CD8-positive, alpha-beta memory T cell (primary cell): ENCODE results near the gene CACNA1D. TPM values are rescaled to one million over a fixed set of nuclear protein-coding genes. Genes with fewer than 3 reads are reported as not detected.
A peak's percentile ranks its signal among the peaks of the same experiment; 100 is the strongest.

Source experiments
- CTCF ChIA-PET: fragments of 350-600 bp; sonication (Branson Sonifier 250); formaldehyde crosslinking; loops from one replicate; lab custom pipeline; 2021; ENCODE audit warnings: antibody characterized with exemption; lab: Charles Lee
- POLR2A ChIA-PET: fragments of 350-600 bp; sonication (Branson Sonifier 250); formaldehyde crosslinking; loops from one replicate; lab custom pipeline; 2021; ENCODE audit warnings: antibody characterized with exemption; lab: Charles Lee
- DNase-seq, 5 donors: peaks; one replicate each; pipeline versions ENCODE4 v3.0.0 to v3.0.0-alpha.2; 2020 to 2022; ENCODE audit warnings: mixed read lengths in 1 of 5
- H3K27ac ChIP-seq: one replicate; pipeline ENCODE4 v1.7.0; 2013; ENCODE audit warnings: low read depth, mild to moderate bottlenecking, low read length, moderate library complexity
- H3K27me3 ChIP-seq: 2 replicates; pipeline ENCODE4 v1.7.0; 2013; ENCODE audit warnings: low read length, mild to moderate bottlenecking; ENCODE audit not compliant: insufficient read depth, poor library complexity, severe bottlenecking
- H3K36me3 ChIP-seq: 2 replicates; pipeline ENCODE4 v1.7.0; 2013; ENCODE audit warnings: mild to moderate bottlenecking, low read length, moderate library complexity; ENCODE audit not compliant: insufficient read depth
- H3K4me1 ChIP-seq: 2 replicates; pipeline ENCODE4 v1.7.0; 2013; ENCODE audit warnings: mild to moderate bottlenecking, low read length, moderate library complexity; ENCODE audit not compliant: insufficient read depth
- H3K4me3 ChIP-seq: 2 replicates; pipeline ENCODE4 v1.7.0; 2013; ENCODE audit warnings: mild to moderate bottlenecking, low read length
- H3K9me3 ChIP-seq: 2 replicates; pipeline ENCODE4 v1.7.0; 2013; ENCODE audit warnings: mild to moderate bottlenecking, low read length
- H3K27ac Mint-ChIP-seq, 8 donors: one replicate each; pipeline ENCODE4 v1.8.0; 2020 to 2021; ENCODE audit warnings: mixed read lengths in 8 of 8, mild to moderate bottlenecking in 6 of 8, inconsistent platforms in 3 of 8, moderate library complexity in 3 of 8
- H3K27me3 Mint-ChIP-seq, 2 donors: one replicate each; pipeline ENCODE4 v1.8.0; 2020 to 2021; ENCODE audit warnings: mixed read lengths in 2 of 2, mild to moderate bottlenecking in 1 of 2, moderate library complexity in 1 of 2
- H3K36me3 Mint-ChIP-seq, 3 donors: one replicate each; pipeline ENCODE4 v1.8.0; 2020 to 2021; ENCODE audit warnings: mixed read lengths in 3 of 3, inconsistent platforms in 1 of 3, mild to moderate bottlenecking in 1 of 3
- H3K4me1 Mint-ChIP-seq, 3 donors: one replicate each; pipeline ENCODE4 v1.8.0; 2020 to 2021; ENCODE audit warnings: mixed read lengths in 3 of 3, inconsistent platforms in 1 of 3, mild to moderate bottlenecking in 1 of 3
- H3K4me3 Mint-ChIP-seq, 7 donors: one replicate each; pipeline ENCODE4 v1.8.0; 2020 to 2021; ENCODE audit warnings: mixed read lengths in 7 of 7, mild to moderate bottlenecking in 6 of 7, moderate library complexity in 4 of 7, inconsistent platforms in 2 of 7
- H3K9me3 Mint-ChIP-seq, 5 donors: one replicate each; pipeline ENCODE4 v1.8.0; 2020 to 2022; ENCODE audit warnings: mixed read lengths in 5 of 5, mild to moderate bottlenecking in 3 of 5, moderate library complexity in 2 of 5, inconsistent platforms in 1 of 5
- polyA plus RNA-seq: library from polyadenylated mRNA; unstranded; fragments of 300-500 nt; fragmentation: Illumina TruSeq; gene quantifications from one replicate; pipeline ENCODE4 v1.2.3, GENCODE V29; 2021
- total RNA-seq, 2 experiments: library from RNA; stranded (reverse); gene quantifications; one replicate each; pipeline ENCODE4 v1.2.3, GENCODE V29; 2021

CACNA1D gene
- total and polyA plus RNA-seq, 3 experiments from 2014 or later: 0.02 to 0.78 (median 0.26) TPM

DNA sequence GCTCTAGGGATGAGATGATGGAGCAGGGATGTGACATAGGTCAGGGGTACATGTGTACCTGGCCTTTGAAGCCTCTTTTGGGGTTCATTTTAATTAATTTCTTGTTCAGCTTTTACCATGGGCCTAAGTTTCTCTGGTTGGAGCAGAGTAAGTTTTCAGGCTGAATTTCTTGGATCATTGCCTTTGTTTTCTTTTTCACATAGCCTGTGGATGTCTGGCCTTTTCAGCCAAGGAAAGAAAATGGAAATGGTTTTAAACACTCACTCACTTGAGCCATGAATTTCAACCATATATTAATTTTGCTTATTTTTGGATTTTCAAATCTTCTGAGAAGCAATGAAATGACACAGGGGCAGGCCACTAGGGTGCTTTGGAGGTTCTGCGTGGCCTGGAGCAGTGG is 30.2 kb downstream of the CACNA1D start:
- H3K27me3 Mint-ChIP-seq: peaks cover 2 to 17% of the 10 kb centered on the region in 2 donors
- H3K36me3 Mint-ChIP-seq: no peaks in the 10 kb centered on the region
- Histone ChIP-seq H3K27me3 (no peaks in the 10 kb centered on the region), H3K9me3 (no peaks in the 10 kb centered on the region), H3K4me1 (no peaks in the 10 kb centered on the region), H3K4me3 (no peak overlapping the region), H3K36me3 (no peaks in the 10 kb centered on the region), H3K27ac (no peak overlapping the region)
- ChIA-PET POLR2A (no interaction called here), CTCF (no interaction called here)
- no peaks in the 10 kb centered on the region for H3K9me3 Mint-ChIP-seq
- no peak for DNase-seq
- no peaks in the 10 kb centered on the region for H3K4me1 Mint-ChIP-seq
- no peak overlapping the region for H3K27ac Mint-ChIP-seq
- no peak overlapping the region for H3K4me3 Mint-ChIP-seq

- Histone ChIP-seq H3K9me3 (no peaks in the 10 kb centered on the region), H3K4me3 (no peak overlapping the region), H3K4me1 (no peaks in the 10 kb centered on the region), H3K36me3 (no peaks in the 10 kb centered on the region), H3K27me3 (no peaks in the 10 kb centered on the region), H3K27ac (no peak overlapping the region)
- Mint-ChIP-seq H3K4me1 (no peaks in the 10 kb centered on the region), H3K27ac (no peak overlapping the region), H3K36me3 (no peaks in the 10 kb centered on the region), H3K27me3 (peaks cover 6 to 26% of the 10 kb centered on the region in 2 donors), H3K4me3 (no peak overlapping the region), H3K9me3 (no peaks in the 10 kb centered on the region)
- POLR2A ChIA-PET: no interaction called here
- CTCF ChIA-PET: interaction anchor here (0.9 kb wide), 1 partner anchor 12 kb away, joined by 3 read pairs; no protein-coding TSS in a partner anchor
- no peak for DNase-seq
These were observed 31.6 kb downstream of the CACNA1D start for GRCh38 chr3:53525765-53526703.

- Histone ChIP-seq H3K4me3 (no peak overlapping the region), H3K27me3 (no peaks in the 10 kb centered on the region), H3K9me3 (no peaks in the 10 kb centered on the region), H3K27ac (no peak overlapping the region), H3K4me1 (no peaks in the 10 kb centered on the region), H3K36me3 (no peaks in the 10 kb centered on the region)
- ChIA-PET CTCF (interaction anchor here (0.9 kb wide), 1 partner anchor 11 kb away, joined by 3 read pairs; no protein-coding TSS in a partner anchor), POLR2A (no interaction called here)
- Mint-ChIP-seq H3K4me1 (no peaks in the 10 kb centered on the region), H3K27me3 (peaks cover 6 to 29% of the 10 kb centered on the region in 2 donors), H3K4me3 (no peak overlapping the region), H3K9me3 (no peaks in the 10 kb centered on the region), H3K27ac (no peak overlapping the region), H3K36me3 (no peaks in the 10 kb centered on the region)
- DNase-seq: no peak
These were observed 32.3 kb downstream of the CACNA1D start for GRCh38 chr3:53526704-53527055.

GRCh38 chr3:53530205-53530604 is 35.8 kb downstream of the CACNA1D start:
- DNase-seq: no peak
- no peaks in the 10 kb centered on the region for H3K4me1 Mint-ChIP-seq
- Histone ChIP-seq H3K9me3 (no peaks in the 10 kb centered on the region), H3K27me3 (no peaks in the 10 kb centered on the region), H3K27ac (no peak overlapping the region), H3K4me3 (no peak overlapping the region), H3K36me3 (no peaks in the 10 kb centered on the region), H3K4me1 (no peaks in the 10 kb centered on the region)
- peaks cover 6 to 23% of the 10 kb centered on the region in 2 donors for H3K27me3 Mint-ChIP-seq
- no peak overlapping the region for H3K4me3 Mint-ChIP-seq
- no peaks in the 10 kb centered on the region for H3K36me3 Mint-ChIP-seq
- ChIA-PET CTCF (no interaction called here), POLR2A (no interaction called here)
- H3K9me3 Mint-ChIP-seq: no peaks in the 10 kb centered on the region
- H3K27ac Mint-ChIP-seq: no peak overlapping the region

- Histone ChIP-seq H3K36me3 (no peaks in the 10 kb centered on the region), H3K27ac (no peak overlapping the region), H3K4me3 (no peak overlapping the region), H3K9me3 (no peaks in the 10 kb centered on the region), H3K4me1 (no peaks in the 10 kb centered on the region), H3K27me3 (no peaks in the 10 kb centered on the region)
- Mint-ChIP-seq H3K27me3 (peaks cover 6 to 26% of the 10 kb centered on the region in 2 donors), H3K36me3 (no peaks in the 10 kb centered on the region), H3K4me1 (no peaks in the 10 kb centered on the region), H3K27ac (no peak overlapping the region), H3K4me3 (no peak overlapping the region), H3K9me3 (no peaks in the 10 kb centered on the region)
- DNase-seq: no peak
- POLR2A ChIA-PET: no interaction called here
- CTCF ChIA-PET: no interaction called here
These were observed 37.3 kb downstream of the CACNA1D start for GRCh38 chr3:53531749-53532148.

- ChIA-PET POLR2A (no interaction called here), CTCF (no interaction called here)
- no peaks in the 10 kb centered on the region for H3K36me3 ChIP-seq
- Mint-ChIP-seq H3K9me3 (no peaks in the 10 kb centered on the region), H3K36me3 (no peaks in the 10 kb centered on the region), H3K27me3 (peaks cover 6 to 27% of the 10 kb centered on the region in 2 donors), H3K4me3 (no peak overlapping the region), H3K27ac (no peak overlapping the region), H3K4me1 (no peaks in the 10 kb centered on the region)
- H3K27ac ChIP-seq: no peak overlapping the region
- H3K4me3 ChIP-seq: no peak overlapping the region
- H3K4me1 ChIP-seq: no peaks in the 10 kb centered on the region
- H3K27me3 ChIP-seq: no peaks in the 10 kb centered on the region
- H3K9me3 ChIP-seq: no peaks in the 10 kb centered on the region
- no peak for DNase-seq
These were observed 39.1 kb downstream of the CACNA1D start for GRCh38 chr3:53533472-53533871.

DNA sequence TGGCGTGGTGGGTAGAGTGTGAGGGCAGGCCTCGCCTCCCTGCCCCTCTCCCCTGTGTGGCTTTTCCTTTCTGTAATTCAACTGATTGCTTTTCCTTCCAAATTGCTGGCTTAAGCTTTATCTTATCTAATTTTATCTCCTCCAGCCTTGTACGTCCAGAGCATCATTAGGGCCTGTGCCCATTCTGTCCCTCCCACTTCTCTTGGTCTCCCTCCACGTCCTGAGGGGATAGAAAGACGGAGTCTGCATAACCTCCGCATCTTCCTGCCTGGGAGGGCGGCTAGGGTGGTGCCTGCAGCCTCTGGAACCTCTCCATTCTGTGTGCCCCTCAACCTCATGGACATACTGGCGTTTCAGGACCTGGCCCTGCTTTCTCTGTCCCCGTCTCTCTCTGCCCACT is 39.8 kb downstream of the CACNA1D start:
- Histone ChIP-seq H3K27ac (no peak overlapping the region), H3K27me3 (no peaks in the 10 kb centered on the region), H3K9me3 (no peaks in the 10 kb centered on the region), H3K4me1 (no peaks in the 10 kb centered on the region), H3K36me3 (no peaks in the 10 kb centered on the region), H3K4me3 (no peak overlapping the region)
- H3K4me1 Mint-ChIP-seq: no peaks in the 10 kb centered on the region
- no peaks in the 10 kb centered on the region for H3K36me3 Mint-ChIP-seq
- CTCF ChIA-PET: no interaction called here
- H3K9me3 Mint-ChIP-seq: no peaks in the 10 kb centered on the region
- peaks cover 12 to 34% of the 10 kb centered on the region in 2 donors for H3K27me3 Mint-ChIP-seq
- H3K27ac Mint-ChIP-seq: peak overlapping the region in 1 of 8 donors; percentile 85
- DNase-seq: no peak
- H3K4me3 Mint-ChIP-seq: no peak overlapping the region
- POLR2A ChIA-PET: no interaction called here

DNA sequence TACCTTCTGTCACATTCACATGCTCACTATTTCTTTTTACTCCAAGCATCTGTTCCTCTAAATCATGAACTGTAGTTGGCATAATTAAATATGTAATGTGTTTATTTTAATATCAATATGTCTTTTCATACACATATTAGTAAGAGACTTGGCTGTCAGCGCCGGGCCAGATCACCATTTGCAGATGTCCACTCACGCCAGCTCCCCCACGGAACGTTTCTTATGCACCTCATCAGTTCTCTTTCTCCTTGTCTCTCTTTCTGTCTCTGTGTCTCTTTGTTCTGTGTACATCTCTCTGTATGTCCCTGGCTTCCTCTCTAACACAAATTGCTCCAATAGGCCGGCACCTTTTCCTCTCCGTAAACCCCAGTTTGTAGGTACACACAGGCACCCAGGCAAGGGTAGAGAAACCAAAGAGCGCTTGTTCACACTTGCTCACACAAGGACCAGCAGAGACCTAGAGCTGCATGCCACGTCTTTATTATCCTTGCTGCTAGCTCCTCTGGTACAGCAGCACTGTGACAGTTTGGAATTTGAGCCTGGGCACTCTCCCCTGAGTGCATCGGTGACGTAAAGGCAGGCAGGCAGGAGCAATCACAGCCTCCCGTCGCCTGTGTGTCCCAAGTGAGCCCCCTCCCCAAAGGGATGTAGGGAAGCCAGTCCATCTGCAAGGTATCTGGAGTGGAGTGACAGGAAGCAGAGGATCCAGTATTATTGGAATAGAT is 40.4 kb downstream of the CACNA1D start:
- Histone ChIP-seq H3K4me3 (no peak overlapping the region), H3K27ac (no peak overlapping the region), H3K4me1 (no peaks in the 10 kb centered on the region), H3K36me3 (no peaks in the 10 kb centered on the region), H3K27me3 (no peaks in the 10 kb centered on the region), H3K9me3 (no peaks in the 10 kb centered on the region)
- H3K36me3 Mint-ChIP-seq: no peaks in the 10 kb centered on the region
- POLR2A ChIA-PET: no interaction called here
- DNase-seq: no peak
- CTCF ChIA-PET: no interaction called here
- peaks cover 12 to 40% of the 10 kb centered on the region in 2 donors for H3K27me3 Mint-ChIP-seq
- H3K4me3 Mint-ChIP-seq: no peak overlapping the region
- no peaks in the 10 kb centered on the region for H3K9me3 Mint-ChIP-seq
- H3K4me1 Mint-ChIP-seq: no peaks in the 10 kb centered on the region
- H3K27ac Mint-ChIP-seq: no peak overlapping the region
